ENCODE measurements around the gene DIAPH3.
"Not testable (repeated sequence)": the region's sequence is repeated elsewhere in the genome, so short reads cannot be mapped to it uniquely, and the experiment has no call there.

Gene DIAPH3

GRCh38 chr13:60099631-60100420, 63.9 kb downstream of the DIAPH3 start:
- DNase-seq (ENCODE audit: low read depth) = no peak

GRCh38 chr13:60095300-60095699, 68.4 kb downstream of the DIAPH3 start:
- no peak for DNase-seq (ENCODE audit: low read depth)

GRCh38 chr13:60094385-60095088, 69.2 kb downstream of the DIAPH3 start:
- no peak for DNase-seq (ENCODE audit: low read depth)

GRCh38 chr13:60093425-60094019, 70.2 kb downstream of the DIAPH3 start:
- no peak for DNase-seq (ENCODE audit: low read depth)

GRCh38 chr13:60091573-60091972, 72.2 kb downstream of the DIAPH3 start:
- DNase-seq (ENCODE audit: low read depth) = no peak

- no peak for DNase-seq (ENCODE audit: low read depth)
Observed at GRCh38 chr13:60090574-60090973, 73.2 kb downstream of the DIAPH3 start.

- DNase-seq (ENCODE audit: low read depth) = not testable (repeated sequence)
Observed at GRCh38 chr13:60083780-60084179, 79.9 kb downstream of the DIAPH3 start.

- no peak for DNase-seq (ENCODE audit: low read depth)
Observed at GRCh38 chr13:60080850-60081249, 82.9 kb downstream of the DIAPH3 start.

GRCh38 chr13:60078226-60078625, 85.5 kb downstream of the DIAPH3 start:
- DNase-seq (ENCODE audit: low read depth) = no peak

GRCh38 chr13:60075850-60076249, 87.9 kb downstream of the DIAPH3 start:
- no peak for DNase-seq (ENCODE audit: low read depth)

GRCh38 chr13:60074397-60074796, 89.3 kb downstream of the DIAPH3 start:
- no peak for DNase-seq (ENCODE audit: low read depth)

- DNase-seq (ENCODE audit: low read depth) = no peak
Observed at GRCh38 chr13:60066226-60066625, 97.5 kb downstream of the DIAPH3 start.

GRCh38 chr13:60062502-60062901, 101.2 kb downstream of the DIAPH3 start:
- DNase-seq (ENCODE audit: low read depth) = no peak

GRCh38 chr13:60061737-60062136, 102.0 kb downstream of the DIAPH3 start:
- DNase-seq (ENCODE audit: low read depth) = no peak

- no peak for DNase-seq (ENCODE audit: low read depth)
Observed at GRCh38 chr13:60051754-60052285, 111.9 kb downstream of the DIAPH3 start.

GRCh38 chr13:60048353-60048752, 115.4 kb downstream of the DIAPH3 start:
- not testable (repeated sequence) for DNase-seq (ENCODE audit: low read depth)

- no peak for DNase-seq (ENCODE audit: low read depth)
Observed at GRCh38 chr13:60047918-60048317, 115.8 kb downstream of the DIAPH3 start.

- no peak for DNase-seq (ENCODE audit: low read depth)
Observed at GRCh38 chr13:60044321-60044720, 119.4 kb downstream of the DIAPH3 start.

GRCh38 chr13:60043262-60043661, 120.5 kb downstream of the DIAPH3 start:
- DNase-seq (ENCODE audit: low read depth) = no peak

GRCh38 chr13:60040668-60041067, 123.1 kb downstream of the DIAPH3 start:
- DNase-seq (ENCODE audit: low read depth) = not testable (repeated sequence)

- no peak for DNase-seq (ENCODE audit: low read depth)
Observed at GRCh38 chr13:60035874-60036273, 127.9 kb downstream of the DIAPH3 start.

GRCh38 chr13:60032851-60033250, 130.9 kb downstream of the DIAPH3 start:
- DNase-seq (ENCODE audit: low read depth) = no peak

GRCh38 chr13:60028021-60028420, 135.7 kb downstream of the DIAPH3 start:
- no peak for DNase-seq (ENCODE audit: low read depth)

All from CMK (cell line).